NCI-H1105 treated with DMSO at 0.1 percent for 48 hours (cell line): ENCODE results near the gene TAF11L2.
"Not testable (repeated sequence)": the region's sequence is repeated elsewhere in the genome, so short reads cannot be mapped to it uniquely, and the experiment has no call there.

Source experiments
- DNase-seq: peaks from one replicate; lab custom pipeline; 2025; lab: John Stamatoyannopoulos, UW

Gene TAF11L2

DNA sequence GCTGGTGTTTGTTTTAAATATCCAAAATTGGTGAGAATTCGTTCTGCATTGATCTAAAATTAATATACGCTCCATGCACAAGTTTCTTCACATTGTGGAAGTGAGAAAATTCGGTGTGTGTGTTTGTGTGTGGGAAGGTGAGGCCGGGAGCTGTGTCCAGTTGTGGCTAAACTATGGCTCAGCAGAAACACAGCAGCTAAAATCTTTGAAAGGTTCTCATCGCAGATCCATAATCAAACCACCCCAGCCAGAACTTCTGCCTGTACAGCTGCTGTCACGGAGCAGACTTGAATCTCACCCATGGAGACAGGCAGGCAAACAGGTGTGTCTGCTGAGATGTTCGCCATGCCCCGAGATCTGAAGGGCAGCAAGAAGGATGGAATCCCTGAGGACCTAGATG lies at the start of gene TAF11L2:
TSS of gene TAF11L2 (plus strand) at position 301 of the 400 bp plus-strand sequence.
- not testable (repeated sequence) for DNase-seq

GRCh38 chr5:17448877-17449276 lies 49.2 kb upstream of the TAF11L2 start:
- no peak for DNase-seq

DNA sequence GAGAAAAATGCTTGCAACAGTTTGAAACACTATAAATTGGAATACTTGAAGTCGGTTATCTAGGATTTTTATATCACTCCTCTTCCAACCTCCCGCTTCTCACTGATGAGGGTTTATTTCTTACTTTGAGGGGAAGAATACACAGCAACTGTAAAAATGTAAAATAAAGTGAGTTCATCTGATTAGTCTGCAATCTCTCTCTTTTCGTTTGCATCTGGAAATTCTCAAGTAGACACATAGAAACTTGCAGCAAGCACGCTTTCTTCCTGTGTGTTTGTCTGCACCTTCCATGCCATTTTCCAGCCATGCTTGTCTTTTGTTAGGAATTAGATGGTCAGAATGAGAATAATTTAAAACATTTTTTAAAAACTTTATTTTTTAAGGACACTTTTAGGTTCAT lies 45.1 kb upstream of the TAF11L2 start:
- DNase-seq: no peak

DNA sequence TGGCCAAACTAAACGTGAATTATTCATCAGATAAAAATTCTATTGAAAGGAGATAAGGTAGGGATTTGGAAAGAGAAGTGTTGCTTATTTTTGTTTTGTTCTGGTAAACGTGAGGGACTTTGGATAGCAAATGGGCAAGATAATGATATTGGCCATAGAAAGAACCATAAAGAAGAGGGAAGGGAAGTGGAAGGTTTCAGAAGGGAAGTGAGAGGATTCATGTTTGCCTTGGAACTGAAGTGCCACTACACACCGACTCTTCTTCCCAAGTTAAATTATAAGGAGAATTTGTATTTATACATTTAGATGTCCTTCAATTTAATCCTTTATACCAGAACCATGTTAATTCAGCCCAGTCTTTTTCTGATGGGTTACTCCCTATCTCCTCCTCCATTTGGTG lies 42.1 kb upstream of the TAF11L2 start:
- DNase-seq: no peak

GRCh38 chr5:17461793-17462192 lies 36.2 kb upstream of the TAF11L2 start:
- DNase-seq: no peak

GRCh38 chr5:17463653-17464052 lies 34.4 kb upstream of the TAF11L2 start:
- DNase-seq: no peak

DNA sequence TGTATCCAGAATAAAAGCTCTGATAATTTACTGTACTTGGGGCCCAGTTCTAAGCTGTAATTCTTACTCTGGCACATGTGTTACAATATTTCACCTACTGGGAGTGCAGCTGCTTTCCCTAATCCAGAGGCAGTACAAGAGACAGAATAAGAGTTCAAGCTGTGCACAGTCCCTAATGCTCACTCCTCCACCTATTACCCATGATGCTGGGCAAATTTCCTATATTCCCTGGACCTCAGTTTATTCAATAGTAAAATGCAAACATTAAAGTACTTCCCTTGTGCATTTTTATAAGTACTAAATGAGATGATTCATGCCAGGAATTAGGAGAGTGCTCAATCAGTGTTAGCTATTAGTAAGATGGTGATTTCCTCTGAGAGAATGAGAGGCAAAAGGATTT lies 28.0 kb upstream of the TAF11L2 start:
- DNase-seq: no peak

GRCh38 chr5:17475064-17475463 lies 23.0 kb upstream of the TAF11L2 start:
- not testable (repeated sequence) for DNase-seq

DNA sequence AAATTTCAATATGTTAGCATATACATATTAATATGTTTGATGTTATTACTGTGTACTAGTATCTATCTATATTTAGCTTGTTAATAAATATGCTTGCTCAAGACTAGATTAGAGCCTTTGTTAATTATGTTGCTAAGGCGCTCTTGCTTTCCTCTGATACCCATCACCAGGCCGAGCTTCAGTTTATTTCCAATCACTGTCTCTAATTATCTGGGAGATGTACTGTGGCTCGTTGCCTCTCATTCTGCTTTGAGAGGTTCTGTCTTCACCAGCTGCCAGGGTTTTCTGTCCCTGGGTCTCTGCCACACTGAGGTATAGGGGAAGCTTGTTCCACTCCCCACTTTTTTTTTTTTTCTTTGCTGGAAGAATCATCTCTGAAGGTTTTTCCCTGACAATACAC lies 21.0 kb upstream of the TAF11L2 start:
- DNase-seq: no peak

GRCh38 chr5:17477573-17478265 lies 20.3 kb upstream of the TAF11L2 start:
- no peak for DNase-seq

GRCh38 chr5:17481378-17481777 lies 16.7 kb upstream of the TAF11L2 start:
- DNase-seq: no peak

GRCh38 chr5:17482790-17483189 lies 15.2 kb upstream of the TAF11L2 start:
- DNase-seq: no peak

GRCh38 chr5:17486464-17487173 lies 11.4 kb upstream of the TAF11L2 start:
- DNase-seq: not testable (repeated sequence)

GRCh38 chr5:17487174-17487512 lies 10.9 kb upstream of the TAF11L2 start:
- no peak for DNase-seq

GRCh38 chr5:17491257-17491656 lies 6.8 kb upstream of the TAF11L2 start:
- DNase-seq: not testable (repeated sequence)

DNA sequence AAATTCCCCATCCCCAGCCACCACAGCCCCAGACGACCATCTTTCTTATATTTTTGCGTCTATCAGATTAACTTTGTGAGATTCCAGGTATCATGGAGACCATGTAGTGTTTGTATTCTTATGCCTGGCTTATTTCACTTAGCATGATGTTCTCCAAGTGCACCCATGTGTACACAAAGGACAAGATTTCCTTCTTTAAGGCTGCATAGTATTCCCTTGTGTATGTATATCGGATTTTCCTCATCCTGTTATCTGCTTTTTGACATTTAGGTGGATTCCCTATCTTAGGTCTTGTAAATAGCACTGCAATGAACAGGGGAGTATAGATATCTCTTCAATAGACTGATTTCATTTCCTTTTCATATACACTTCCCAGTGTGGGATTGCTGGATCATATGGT lies 5.3 kb upstream of the TAF11L2 start:
- DNase-seq: no peak

- no peak for DNase-seq
Measured at GRCh38 chr5:17497446-17497845, 585 bp upstream of the TAF11L2 start.

DNA sequence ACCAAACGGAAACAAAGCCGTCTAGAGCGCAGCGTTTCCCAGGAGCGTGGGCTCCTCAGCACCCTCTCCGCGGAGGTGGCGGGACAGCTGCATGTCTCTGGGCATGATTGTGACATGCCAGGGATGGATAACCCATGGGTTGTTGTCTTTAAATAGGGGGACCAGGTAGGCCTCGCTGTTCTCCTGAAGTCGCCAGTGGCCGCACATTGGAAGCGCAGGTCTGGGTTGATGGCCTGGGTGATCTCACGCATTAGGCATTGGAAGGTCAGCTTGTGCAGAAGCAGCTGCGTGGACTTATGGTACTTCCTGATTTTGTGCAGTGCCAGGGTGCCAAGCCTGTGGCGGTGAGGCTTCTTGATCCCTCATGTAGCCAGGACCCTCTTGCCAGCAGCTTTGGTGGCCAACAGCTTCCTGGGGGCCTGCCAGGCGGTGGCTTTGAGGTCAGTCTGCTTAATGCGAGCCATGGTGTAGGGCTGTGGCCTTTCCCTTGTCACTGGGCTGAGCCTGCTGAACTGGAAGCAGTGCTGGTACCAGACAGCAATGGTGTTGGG lies 13.8 kb downstream of the TAF11L2 start:
- DNase-seq: no peak

DNA sequence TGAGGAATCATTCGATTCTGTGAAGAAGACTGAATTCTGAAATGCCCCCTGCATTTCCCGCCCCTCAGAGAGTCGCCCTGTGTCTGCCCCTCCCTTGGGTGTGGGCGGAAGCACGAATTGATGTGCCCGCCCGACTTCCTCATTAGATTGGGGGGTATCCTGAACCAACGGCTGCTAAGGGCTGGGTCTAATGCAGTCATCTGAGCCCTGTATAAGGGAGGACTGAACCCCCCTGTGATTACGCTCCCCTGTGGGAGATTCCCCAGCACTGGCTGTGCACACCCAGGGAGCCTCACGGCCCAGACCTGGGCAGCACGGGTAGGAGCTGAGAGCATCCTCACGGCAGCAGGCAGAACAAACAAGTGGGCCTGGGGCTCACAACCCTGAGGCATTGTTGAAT lies 19.5 kb downstream of the TAF11L2 start:
- not testable (repeated sequence) for DNase-seq

DNA sequence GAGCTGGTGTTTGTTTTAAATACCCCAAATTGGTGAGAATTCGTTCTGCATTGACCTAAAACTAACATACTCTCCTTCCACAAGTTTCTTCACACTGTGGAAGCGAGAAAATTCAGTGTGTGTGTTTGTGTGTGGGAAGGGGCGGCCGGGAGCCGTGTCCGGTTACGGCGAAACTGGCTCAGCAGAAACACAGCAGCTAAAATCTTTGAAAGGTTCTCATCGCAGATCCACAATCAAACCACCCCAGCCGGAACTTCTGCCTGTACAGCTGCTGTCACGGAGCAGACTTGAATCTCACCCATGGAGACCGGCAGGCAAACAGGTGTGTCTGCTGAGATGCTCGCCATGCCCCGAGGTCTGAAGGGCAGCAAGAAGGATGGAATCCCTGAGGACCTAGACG lies 20.0 kb downstream of the TAF11L2 start, which contains the start of gene TAF11L3:
TSS of gene TAF11L3 (plus strand) at position 301 of the 400 bp plus-strand sequence.
- DNase-seq: not testable (repeated sequence)

GRCh38 chr5:17519508-17519907 lies 21.5 kb downstream of the TAF11L2 start:
- not testable (repeated sequence) for DNase-seq

GRCh38 chr5:17521501-17521900 lies 23.5 kb downstream of the TAF11L2 start, which contains the start of gene TAF11L4:
TAF11L4 (plus strand) TSS chr5:17521801.
- not testable (repeated sequence) for DNase-seq

GRCh38 chr5:17524935-17525334 lies 26.9 kb downstream of the TAF11L2 start, which contains the start of gene TAF11L5:
TAF11L5 (plus strand) TSS chr5:17525235.
- DNase-seq: not testable (repeated sequence)
